ENCODE data around the gene KIF7. TPM values are rescaled to one million over a fixed set of nuclear protein-coding genes. Genes with fewer than 3 reads are reported as not detected.
"Not testable (repeated sequence)": the region's sequence is repeated elsewhere in the genome, so short reads cannot be mapped to it uniquely, and the experiment has no call there.

Gene KIF7
- total RNA-seq (2014; rRNA removed; shearing (Covaris generic); ENCODE audit: low replicate concordance): 27.4 and 42.1 TPM in 2 replicates

GRCh38 chr15:89654847-89655805, at the start of gene KIF7:
Gene KIF7 (minus strand): TSS chr15:89655467. CDS start chr15:89652930, 2,537 bp downstream.
- Histone ChIP-seq H3K9me3 (no peaks in the 10 kb centered on the region), H3K36me3 (peaks cover 43% of the 10 kb centered on the region), H3K27me3 (no peaks in the 10 kb centered on the region), H3K4me3 (peak within 1 kb of the TSS; percentile 96)
- peak; percentile 83 for DNase-seq

- Histone ChIP-seq H3K4me3 (no peak overlapping the region), H3K27me3 (no peaks in the 10 kb centered on the region), H3K9me3 (no peaks in the 10 kb centered on the region), H3K36me3 (no peaks in the 10 kb centered on the region)
- DNase-seq: no peak
Observed at GRCh38 chr15:89704411-89704810, 49.1 kb upstream of the KIF7 start.

- DNase-seq: no peak
Observed at GRCh38 chr15:89695198-89695597, 39.9 kb upstream of the KIF7 start.

GRCh38 chr15:89693696-89694095, 38.4 kb upstream of the KIF7 start:
- DNase-seq: no peak
- no peaks in the 10 kb centered on the region; the same call in 1 of the 2 replicates for H3K36me3 ChIP-seq
- no peaks in the 10 kb centered on the region for H3K27me3 ChIP-seq
- no peak overlapping the region for H3K4me3 ChIP-seq
- H3K9me3 ChIP-seq: no peaks in the 10 kb centered on the region; the same call in 1 of the 2 replicates

More at GRCh38 chr15:89695198-89695597, 39.9 kb upstream of the KIF7 start:
- Histone ChIP-seq H3K36me3 (no peaks in the 10 kb centered on the region), H3K27me3 (no peaks in the 10 kb centered on the region), H3K9me3 (no peaks in the 10 kb centered on the region), H3K4me3 (no peak overlapping the region)

- Histone ChIP-seq H3K9me3 (no peaks in the 10 kb centered on the region; the same call in 1 of the 2 replicates), H3K4me3 (no peak overlapping the region), H3K27me3 (no peaks in the 10 kb centered on the region), H3K36me3 (no peaks in the 10 kb centered on the region; the same call in 1 of the 2 replicates)
- no peak for DNase-seq
Observed at GRCh38 chr15:89693091-89693490, 37.8 kb upstream of the KIF7 start.

- Histone ChIP-seq H3K4me3 (peak within 1 kb of the TSS; percentile 85), H3K9me3 (no peaks in the 10 kb centered on the region; the same call in 1 of the 2 replicates), H3K36me3 (peaks cover 5% of the 10 kb centered on the region; the same call in 1 of the 2 replicates), H3K27me3 (no peaks in the 10 kb centered on the region)
- peak; percentile 76 for DNase-seq
Observed at GRCh38 chr15:89690276-89691218, 35.3 kb upstream of the KIF7 start, which contains the start of the genes PEX11A and WDR93. Gene PEX11A (minus strand): TSS chr15:89690754. CDS start chr15:89690632, 122 bp downstream. Gene WDR93 (plus strand): TSS chr15:89690811. CDS start chr15:89701747, 10,936 bp downstream.

GRCh38 chr15:89689930-89690275, 34.6 kb upstream of the KIF7 start:
- not testable (repeated sequence) for H3K27me3 ChIP-seq, H3K36me3 ChIP-seq, H3K9me3 ChIP-seq, DNase-seq
- peak overlapping the region; percentile 85 for H3K4me3 ChIP-seq

GRCh38 chr15:89686522-89686921, 31.3 kb upstream of the KIF7 start:
- DNase-seq: no peak
- no peak overlapping the region for H3K4me3 ChIP-seq
- peaks cover 15% of the 10 kb centered on the region for H3K36me3 ChIP-seq
- H3K27me3 ChIP-seq: no peaks in the 10 kb centered on the region
- H3K9me3 ChIP-seq: no peaks in the 10 kb centered on the region; the same call in 1 of the 2 replicates

GRCh38 chr15:89685995-89686394, 30.7 kb upstream of the KIF7 start:
- peaks cover 15% of the 10 kb centered on the region for H3K36me3 ChIP-seq
- H3K27me3 ChIP-seq: no peaks in the 10 kb centered on the region
- no peaks in the 10 kb centered on the region; the same call in 1 of the 2 replicates for H3K9me3 ChIP-seq
- DNase-seq: no peak
- no peak overlapping the region for H3K4me3 ChIP-seq

GRCh38 chr15:89681146-89681545, 25.9 kb upstream of the KIF7 start:
- DNase-seq: no peak
- Histone ChIP-seq H3K36me3 (peaks cover 15% of the 10 kb centered on the region), H3K4me3 (no peak overlapping the region), H3K27me3 (no peaks in the 10 kb centered on the region), H3K9me3 (no peaks in the 10 kb centered on the region)

GRCh38 chr15:89680282-89680873, 25.1 kb upstream of the KIF7 start:
- Histone ChIP-seq H3K4me3 (no peak overlapping the region), H3K27me3 (no peaks in the 10 kb centered on the region), H3K9me3 (no peaks in the 10 kb centered on the region), H3K36me3 (peaks cover 9% of the 10 kb centered on the region)
- peak; percentile 87 for DNase-seq

- no peaks in the 10 kb centered on the region for H3K27me3 ChIP-seq
- no peaks in the 10 kb centered on the region for H3K9me3 ChIP-seq
- no peak for DNase-seq
- peaks cover 4% of the 10 kb centered on the region; the same call in 1 of the 2 replicates for H3K36me3 ChIP-seq
- H3K4me3 ChIP-seq: no peak within 1 kb of the TSS
Observed at GRCh38 chr15:89679212-89679611, 23.9 kb upstream of the KIF7 start, which contains the start of gene PLIN1. Gene PLIN1 (minus strand): TSS chr15:89679367. CDS start chr15:89677489, 1,878 bp downstream.

GRCh38 chr15:89677381-89677780, 22.1 kb upstream of the KIF7 start:
- no peaks in the 10 kb centered on the region for H3K36me3 ChIP-seq
- H3K9me3 ChIP-seq: no peaks in the 10 kb centered on the region
- DNase-seq: no peak
- no peaks in the 10 kb centered on the region for H3K27me3 ChIP-seq
- no peak overlapping the region for H3K4me3 ChIP-seq

GRCh38 chr15:89675606-89676005, 20.3 kb upstream of the KIF7 start:
- Histone ChIP-seq H3K4me3 (no peak overlapping the region), H3K9me3 (no peaks in the 10 kb centered on the region)

GRCh38 chr15:89674526-89674925, 19.3 kb upstream of the KIF7 start:
- Histone ChIP-seq H3K36me3 (no peaks in the 10 kb centered on the region), H3K4me3 (no peak overlapping the region), H3K9me3 (no peaks in the 10 kb centered on the region), H3K27me3 (no peaks in the 10 kb centered on the region)
- no peak for DNase-seq

More at GRCh38 chr15:89675606-89676005, 20.3 kb upstream of the KIF7 start:
- no peaks in the 10 kb centered on the region for H3K27me3 ChIP-seq
- no peak for DNase-seq
- no peaks in the 10 kb centered on the region for H3K36me3 ChIP-seq

- DNase-seq: no peak
- no peak overlapping the region for H3K4me3 ChIP-seq
Observed at GRCh38 chr15:89673165-89673512, 17.9 kb upstream of the KIF7 start.

More at GRCh38 chr15:89673165-89673512, 17.9 kb upstream of the KIF7 start:
- Histone ChIP-seq H3K27me3 (no peaks in the 10 kb centered on the region), H3K36me3 (no peaks in the 10 kb centered on the region), H3K9me3 (no peaks in the 10 kb centered on the region)
